H1 (cell line): ENCODE measurements around the gene PPP2R3C. TPM values are rescaled to one million over a fixed set of nuclear protein-coding genes. Genes with fewer than 3 reads are reported as not detected.
"Not testable (repeated sequence)": the region's sequence is repeated elsewhere in the genome, so short reads cannot be mapped to it uniquely, and the experiment has no call there.

Source experiments
- CTCF ChIA-PET: fragments of 300-600 bp; sonication (Branson Sonifier 250); formaldehyde crosslinking; loops from one replicate; lab custom pipeline; 2021; ENCODE audit not compliant: partially characterized antibody; lab: Charles Lee
- POLR2A ChIA-PET: fragments of 300-600 bp; sonication (Branson Sonifier 250); formaldehyde crosslinking; loops from one replicate; lab custom pipeline; 2021; ENCODE audit warnings: inconsistent platforms; ENCODE audit not compliant: partially characterized antibody; lab: Charles Lee
- DNase-seq, 2 experiments: peaks; one replicate each; pipeline versions ENCODE4 v3.0.0 to v3.0.0-alpha.2; 2010 to 2022; ENCODE audit warnings: low spot score in 2 of 2, low read depth in 1 of 2, mixed read lengths in 1 of 2
- FAIRE-seq: peaks from 2 replicates; lab custom pipeline; 2011; peaks lifted over from hg19 to GRCh38; lab: Jason Lieb, UNC
- H2AFZ ChIP-seq: 2 replicates; pipeline ENCODE4 v1.8.1; 2012; ENCODE audit warnings: low read length, inconsistent platforms
- H2AK5ac ChIP-seq: 2 replicates; pipeline ENCODE4 v1.6.1; 2013; ENCODE audit warnings: low read depth, low read length
- H2BK120ac ChIP-seq: replicated peaks from 2 replicates; pipeline ENCODE3; 2013; ENCODE audit warnings: low read depth, low read length, inconsistent platforms
- H2BK12ac ChIP-seq: 2 replicates; pipeline ENCODE4 v1.6.1; 2013; ENCODE audit warnings: low read depth, low read length
- H2BK15ac ChIP-seq: 2 replicates; pipeline ENCODE4 v1.6.1; 2013; ENCODE audit warnings: low read length
- H2BK20ac ChIP-seq: 2 replicates; pipeline ENCODE4 v1.6.1; 2013; ENCODE audit warnings: low read length
- H2BK5ac ChIP-seq: 2 replicates; pipeline ENCODE4 v1.6.1; 2013; ENCODE audit warnings: low read depth, low read length
- H3K14ac ChIP-seq: 2 replicates; pipeline ENCODE4 v1.6.1; 2013; ENCODE audit warnings: inconsistent platforms; ENCODE audit not compliant: insufficient read length
- H3K18ac ChIP-seq: 2 replicates; pipeline ENCODE4 v1.6.1; 2013; ENCODE audit warnings: low read length; ENCODE audit errors: extremely low read depth
- H3K23ac ChIP-seq: 2 replicates; pipeline ENCODE4 v1.6.1; 2013; ENCODE audit warnings: inconsistent platforms; ENCODE audit not compliant: insufficient read length
- H3K23me2 ChIP-seq: 2 replicates; pipeline ENCODE4 v1.6.1; 2013; ENCODE audit warnings: low read depth, low read length
- H3K27ac ChIP-seq: 2 replicates; pipeline ENCODE4 v1.6.1; 2011; ENCODE audit warnings: low read depth, low read length, inconsistent platforms
- H3K27me3 ChIP-seq, 4 experiments: replicated peaks in 1 of 4; 1 replicate in 1 of 4; 2 replicates in 3 of 4; pipeline versions ENCODE4 v1.6.1 to v1.8.1; 2011 to 2013; ENCODE audit warnings: low read length in 3 of 4, mild to moderate bottlenecking in 3 of 4, inconsistent platforms in 2 of 4, mixed read lengths in 2 of 4, moderate library complexity in 1 of 4; ENCODE audit not compliant: control insufficient read depth in 3 of 4, insufficient read depth in 3 of 4; ENCODE audit errors: extremely low read depth in 1 of 4
- H3K36me3 ChIP-seq, 4 experiments: 2 replicates each; pipeline versions ENCODE4 v1.6.1 to v1.8.1; 2011 to 2013; ENCODE audit warnings: mild to moderate bottlenecking in 4 of 4, low read length in 3 of 4, moderate library complexity in 2 of 4, control low read depth in 1 of 4, inconsistent platforms in 1 of 4; ENCODE audit not compliant: insufficient read depth in 4 of 4, control insufficient read depth in 2 of 4
- H3K4ac ChIP-seq: replicated peaks from 2 replicates; pipeline ENCODE3; 2013; ENCODE audit warnings: low read length, low read depth, mixed read lengths, inconsistent platforms; ENCODE audit not compliant: insufficient read length
- H3K4me1 ChIP-seq, 4 experiments: replicated peaks in 1 of 4; 1 replicate in 1 of 4; 2 replicates in 3 of 4; pipeline versions ENCODE4 v1.6.1 to v1.8.1; 2011 to 2013; ENCODE audit warnings: low read length in 3 of 4, inconsistent platforms in 2 of 4, mixed read lengths in 1 of 4; ENCODE audit not compliant: insufficient read depth in 4 of 4, control insufficient read depth in 3 of 4
- H3K4me2 ChIP-seq, 2 experiments: 2 replicates each; pipeline versions ENCODE4 v1.6.1 to v1.8.1; 2011 to 2013; ENCODE audit warnings: low read depth in 2 of 2, low read length in 2 of 2, control low read depth in 1 of 2, inconsistent platforms in 1 of 2, mild to moderate bottlenecking in 1 of 2; ENCODE audit not compliant: insufficient read depth in 1 of 2
- H3K4me3 ChIP-seq, 4 experiments: fragments of 200-600, 300-600 bp in 1 of 4; sonication (generic), shearing (Covaris generic), sonication (Bioruptor Twin) in 1 of 4; 2 replicates each; pipeline versions ENCODE4 v1.5.1 to v1.8.1; 2011 to 2016; ENCODE audit warnings: low read length in 4 of 4, low read depth in 3 of 4, control low read depth in 2 of 4, inconsistent platforms in 2 of 4, mild to moderate bottlenecking in 2 of 4, mixed read lengths in 1 of 4, moderate library complexity in 1 of 4; ENCODE audit not compliant: insufficient read depth in 2 of 4; ENCODE audit errors: extremely low read depth in 1 of 4
- H3K56ac ChIP-seq: replicated peaks from 2 replicates; pipeline ENCODE3; 2013; ENCODE audit warnings: low read depth, mild to moderate bottlenecking, mixed read lengths, low read length, inconsistent platforms; ENCODE audit not compliant: insufficient read length
- H3K79me1 ChIP-seq: 2 replicates; pipeline ENCODE4 v1.6.1; 2013; ENCODE audit warnings: low read depth, low read length, control low read depth
- H3K79me2 ChIP-seq, 2 experiments: 2 replicates each; pipeline versions ENCODE4 v1.6.1 to v1.8.1; 2012 to 2013; ENCODE audit warnings: low read length in 2 of 2, mild to moderate bottlenecking in 2 of 2, inconsistent platforms in 1 of 2; ENCODE audit not compliant: insufficient read depth in 2 of 2, control insufficient read depth in 1 of 2
- H3K9ac ChIP-seq, 4 experiments: replicated peaks in 1 of 4; 1 replicate in 1 of 4; 2 replicates in 3 of 4; pipeline versions ENCODE4 v1.6.1 to v1.8.1; 2011 to 2013; ENCODE audit warnings: low read depth in 3 of 4, low read length in 3 of 4, control low read depth in 2 of 4, mild to moderate bottlenecking in 2 of 4, moderate library complexity in 2 of 4, inconsistent platforms in 1 of 4; ENCODE audit errors: extremely low read depth in 1 of 4
- H3K9me3 ChIP-seq, 2 experiments: 2 replicates each; pipeline versions ENCODE4 v1.6.1 to v1.8.1; 2012 to 2013; ENCODE audit warnings: mild to moderate bottlenecking in 2 of 2, moderate library complexity in 2 of 2, control low read depth in 1 of 2, inconsistent platforms in 1 of 2, low read depth in 1 of 2, low read length in 1 of 2, mixed read lengths in 1 of 2; ENCODE audit not compliant: insufficient read depth in 2 of 2
- H4K20me1 ChIP-seq, 2 experiments: replicated peaks in 1 of 2; 2 replicates each; pipeline versions ENCODE3 to v1.8.1; 2011 to 2013; ENCODE audit warnings: inconsistent platforms in 2 of 2, low read length in 2 of 2, mild to moderate bottlenecking in 1 of 2; ENCODE audit not compliant: insufficient read depth in 2 of 2, control insufficient read depth in 1 of 2
- H4K5ac ChIP-seq: 2 replicates; pipeline ENCODE4 v1.6.1; 2013; ENCODE audit warnings: low read length, low read depth, mixed read lengths, inconsistent platforms; ENCODE audit not compliant: insufficient read length
- H4K8ac ChIP-seq: 2 replicates; pipeline ENCODE4 v1.8.0; 2013; ENCODE audit warnings: mild to moderate bottlenecking, moderate library complexity, low read length, inconsistent platforms; ENCODE audit not compliant: insufficient read depth; ENCODE audit errors: extremely low read depth
- H4K91ac ChIP-seq: replicated peaks from 2 replicates; pipeline ENCODE3; 2013; ENCODE audit warnings: low read length, mixed read lengths, inconsistent platforms; ENCODE audit not compliant: insufficient read length
- BACH1 ChIP-seq: IDR thresholded peaks from 2 replicates; pipeline ENCODE4 v1.6.1; 2012; ENCODE audit warnings: low read length, improper control_type of control experiment
- PHF8 ChIP-seq: fragments of 200-600 bp; sonication (generic); conservative IDR thresholded peaks from 2 replicates; pipeline ENCODE4 v1.7.1; 2012; ENCODE audit warnings: low read depth, mild to moderate bottlenecking, inconsistent platforms, low read length, moderate library complexity
- SRF ChIP-seq: IDR thresholded peaks from 2 replicates; pipeline ENCODE4 v1.6.1; 2011; ENCODE audit warnings: mild to moderate bottlenecking, low read depth, low read length, moderate library complexity
- TAF7 ChIP-seq: optimal IDR thresholded peaks from 2 replicates; pipeline ENCODE3; 2011; ENCODE audit warnings: low read depth, mild to moderate bottlenecking, inconsistent platforms, low read length, moderate library complexity, borderline replicate concordance
- WGBS, 2 experiments: shearing (Covaris generic) in 1 of 2; methylation state at CpG; one replicate each; pipeline versions ENCODE4 v1.1.6 to v1.1.7; 2013 to 2015; ENCODE audit warnings: low lambda C conversion rate in 2 of 2, mixed read lengths in 2 of 2, inconsistent platforms in 1 of 2, low coverage in 1 of 2, missing lambda C conversion rate in 1 of 2; ENCODE audit not compliant: insufficient replicate concordance in 2 of 2, insufficient coverage in 1 of 2, insufficient read length in 1 of 2; ENCODE audit errors: extremely low coverage in 1 of 2, missing lambda C conversion rate in 1 of 2; 5-methylcytosine and 5-hydroxymethylcytosine counted together
- polyA plus RNA-seq, 7 experiments: library from polyadenylated mRNA; depleted of rRNA in 3 of 7; stranded (reverse) in 5 of 7; unstranded in 2 of 7; fragments of >200 nt in 5 of 7; fragments of 200-250 nt in 2 of 7; gene quantifications; 1 replicate in 5 of 7; 2 replicates in 1 of 7; 4 replicates in 1 of 7; pipeline versions ENCODE4 v1.2.1 to v1.2.3, GENCODE V29; 2011 to 2013; ENCODE audit warnings: missing spikeins in 2 of 7, mixed read lengths in 2 of 7
- total RNA-seq: library from RNA; stranded (reverse); fragmentation: NEBNext Ultra II Directional; extraction: Animal tissue kit (Norgen Biotek cat#: 25700); gene quantifications from 2 replicates; pipeline ENCODE4 v1.2.1, GENCODE V29; 2021

The PPP2R3C gene
- total and polyA plus RNA-seq, 2 of the 8 experiments (the other 6 are each of a cell fraction or from before 2014, with no cell fraction given), result 7.1 to 26.7 TPM

DNA sequence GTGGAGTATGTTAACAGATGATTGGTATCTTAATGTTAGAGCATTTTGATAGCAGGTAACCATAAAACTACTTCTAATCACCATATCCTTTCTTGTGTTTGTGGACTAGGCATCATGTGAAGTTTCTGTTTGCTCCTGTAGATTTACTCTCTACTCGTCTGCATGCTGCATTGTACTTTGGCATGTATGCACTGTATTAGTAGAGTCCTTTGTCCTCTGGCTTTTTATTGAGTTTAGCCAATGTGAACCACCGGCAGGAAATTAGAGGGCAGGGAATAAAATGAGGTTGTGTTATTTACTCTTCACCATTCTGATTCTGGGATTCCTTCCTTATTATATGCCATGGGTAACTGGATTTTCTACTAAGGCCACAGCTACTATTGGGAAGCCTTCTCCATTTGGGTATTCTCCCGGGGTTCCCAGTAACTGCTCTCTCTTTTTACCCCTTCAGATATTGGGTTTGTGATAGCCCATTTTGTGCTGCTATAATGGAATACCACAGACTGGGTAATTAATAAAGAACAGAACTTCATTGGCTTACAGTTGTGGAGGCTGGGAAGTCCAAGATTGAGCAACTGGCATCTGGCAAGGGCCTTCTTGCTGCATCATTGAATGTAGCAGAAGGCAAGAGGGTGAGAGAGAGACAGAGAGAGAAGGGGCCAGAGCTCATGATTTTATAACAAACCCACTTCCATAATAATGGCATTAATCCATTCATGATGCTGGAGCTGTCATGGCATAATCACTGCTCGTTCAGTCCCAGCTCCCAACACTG lies 53.4 kb downstream of the PPP2R3C start (continued):
- no peak for TF ChIP-seq PHF8
- no peak for TF ChIP-seq SRF
- no peak for TF ChIP-seq BACH1
- no peak for TF ChIP-seq TAF7

DNA sequence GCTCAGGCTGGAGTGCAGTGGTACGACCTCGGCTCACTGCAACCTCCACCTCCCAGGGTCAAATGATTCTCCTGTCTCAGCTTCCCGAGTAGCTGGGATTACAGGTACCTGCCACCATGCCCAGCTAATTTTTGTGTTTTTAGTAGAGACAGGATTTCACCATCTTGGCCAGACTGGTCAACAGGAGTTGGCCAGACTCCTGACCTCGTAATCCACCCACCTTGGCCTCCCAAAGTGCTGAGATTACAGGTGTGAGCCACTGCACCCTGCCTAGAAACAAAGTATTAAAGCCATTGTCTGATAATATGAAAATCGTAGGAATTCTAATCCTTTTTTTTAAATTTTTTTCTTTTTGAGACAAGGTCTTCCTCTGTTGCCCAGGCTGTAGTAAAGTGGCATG lies 56.1 kb downstream of the PPP2R3C start:
- 92% methylated on average over 5 of the region's 5 CpGs; no CpG with 5 or more reads in 1 of the 2 experiments for WGBS, 2 experiments
- POLR2A ChIA-PET, result interaction anchor here (1.3 kb wide), 1 partner anchor 82 kb away, joined by 3 read pairs; no protein-coding TSS in a partner anchor
- CTCF ChIA-PET, result not testable (repeated sequence)

More for the DNA sequence above, 56.1 kb downstream of the PPP2R3C start:
- H3K27ac ChIP-seq, H2BK5ac ChIP-seq, H3K18ac ChIP-seq, H3K23me2 ChIP-seq, H3K79me2 ChIP-seq, H2AFZ ChIP-seq, H4K5ac ChIP-seq, H3K56ac ChIP-seq, H3K14ac ChIP-seq, DNase-seq, H3K36me3 ChIP-seq, FAIRE-seq, H4K20me1 ChIP-seq, H3K9ac ChIP-seq, H3K9me3 ChIP-seq, H3K4me1 ChIP-seq, H2BK20ac ChIP-seq, H2BK120ac ChIP-seq, H2AK5ac ChIP-seq, H3K27me3 ChIP-seq, H3K4me2 ChIP-seq, H3K23ac ChIP-seq, H2BK12ac ChIP-seq, H3K4ac ChIP-seq, H4K91ac ChIP-seq, H2BK15ac ChIP-seq, H3K79me1 ChIP-seq, H3K4me3 ChIP-seq, H4K8ac ChIP-seq: not testable (repeated sequence)
